Hepatocyte (in vitro differentiated cells): ENCODE data around the gene OR3A1.

ENCODE experiments used
- CTCF ChIP-seq: fragments of 200-600 bp; sonication (generic); IDR thresholded peaks from 2 replicates; pipeline ENCODE4 v1.5.1; 2016; ENCODE audit warnings: antibody characterized with exemption, mild to moderate bottlenecking; ENCODE audit not compliant: poor library complexity
- EZH2 ChIP-seq: fragments of 200-600 bp; sonication (generic); IDR thresholded peaks from 2 replicates; pipeline ENCODE4 v1.6.1; 2016; ENCODE audit warnings: antibody characterized with exemption, mild to moderate bottlenecking, borderline replicate concordance

GRCh38 chr17:3298260-3298659, at the start of gene OR3A1:
- no peak for TF ChIP-seq EZH2
- TF ChIP-seq CTCF: no peak
